GM12874 (cell line): ENCODE measurements around the gene PACRG.

Experiments used
- TF ChIP-seq, protein P1 (sequence below): IDR thresholded peaks from 2 replicates; pipeline ENCODE4 v1.5.1; 2011; ENCODE audit warnings: low read depth, mild to moderate bottlenecking, control low read depth, low read length, moderate library complexity; ENCODE audit not compliant: insufficient read depth

The PACRG gene

DNA sequence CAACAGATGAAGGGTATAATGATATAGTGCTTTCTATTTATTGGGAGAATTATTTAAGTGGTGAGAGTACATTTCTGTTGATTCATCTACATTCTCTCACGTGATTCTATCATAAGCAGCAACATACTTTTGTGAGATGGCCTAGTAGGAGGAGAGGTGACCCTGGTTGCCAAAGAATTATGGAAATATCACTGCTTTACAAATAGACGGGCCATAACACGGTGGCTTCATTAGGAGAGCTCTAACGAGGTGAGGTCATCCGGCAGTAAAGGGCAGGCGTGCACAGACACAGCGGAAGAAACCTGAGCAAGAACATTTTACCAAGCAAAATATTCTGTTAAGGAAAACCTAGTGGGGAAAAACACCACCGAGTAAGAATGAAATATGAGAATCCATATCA is 349.4 kb downstream of the PACRG start:
- TF ChIP-seq, protein P1, sequence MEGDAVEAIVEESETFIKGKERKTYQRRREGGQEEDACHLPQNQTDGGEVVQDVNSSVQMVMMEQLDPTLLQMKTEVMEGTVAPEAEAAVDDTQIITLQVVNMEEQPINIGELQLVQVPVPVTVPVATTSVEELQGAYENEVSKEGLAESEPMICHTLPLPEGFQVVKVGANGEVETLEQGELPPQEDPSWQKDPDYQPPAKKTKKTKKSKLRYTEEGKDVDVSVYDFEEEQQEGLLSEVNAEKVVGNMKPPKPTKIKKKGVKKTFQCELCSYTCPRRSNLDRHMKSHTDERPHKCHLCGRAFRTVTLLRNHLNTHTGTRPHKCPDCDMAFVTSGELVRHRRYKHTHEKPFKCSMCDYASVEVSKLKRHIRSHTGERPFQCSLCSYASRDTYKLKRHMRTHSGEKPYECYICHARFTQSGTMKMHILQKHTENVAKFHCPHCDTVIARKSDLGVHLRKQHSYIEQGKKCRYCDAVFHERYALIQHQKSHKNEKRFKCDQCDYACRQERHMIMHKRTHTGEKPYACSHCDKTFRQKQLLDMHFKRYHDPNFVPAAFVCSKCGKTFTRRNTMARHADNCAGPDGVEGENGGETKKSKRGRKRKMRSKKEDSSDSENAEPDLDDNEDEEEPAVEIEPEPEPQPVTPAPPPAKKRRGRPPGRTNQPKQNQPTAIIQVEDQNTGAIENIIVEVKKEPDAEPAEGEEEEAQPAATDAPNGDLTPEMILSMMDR, result no peak

DNA sequence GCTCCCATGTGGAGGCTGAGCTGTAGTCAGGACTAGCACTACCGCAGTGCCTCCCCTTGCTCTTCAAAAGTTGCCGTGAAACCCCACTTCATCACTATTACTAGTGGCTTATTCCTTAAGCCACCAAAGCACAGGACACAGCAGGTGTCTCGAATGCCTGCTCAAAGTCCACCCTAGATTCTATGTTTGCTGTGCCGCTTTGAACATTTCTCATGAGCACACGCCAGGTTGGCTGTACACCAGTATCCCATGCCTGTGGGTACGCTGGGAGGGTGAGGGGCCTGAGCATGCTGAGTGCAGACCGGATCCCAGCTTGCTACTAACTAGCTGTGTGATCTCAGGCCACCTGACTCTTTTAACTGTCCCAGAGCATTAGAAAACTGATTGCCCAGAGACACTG is 350.9 kb downstream of the PACRG start:
- TF ChIP-seq, protein P1, result no peak

DNA sequence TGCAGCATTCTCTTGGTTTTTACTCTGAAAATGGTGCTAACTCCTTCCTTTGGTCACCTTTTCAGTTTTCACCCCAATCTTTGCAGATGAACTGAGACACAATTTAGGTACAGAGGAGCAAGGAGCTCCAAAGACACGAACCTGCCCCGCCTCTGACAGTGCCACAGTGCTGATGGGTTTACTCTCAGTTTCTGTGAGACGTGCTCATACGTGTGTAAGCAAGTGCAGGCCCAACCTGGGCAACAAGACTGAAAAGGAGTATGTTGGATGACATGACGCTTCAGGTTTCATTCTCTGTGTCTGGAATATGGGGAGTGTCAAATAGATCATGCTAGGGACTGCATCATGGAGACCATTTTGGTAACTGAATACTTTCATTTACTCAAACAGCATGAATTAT is 352.5 kb downstream of the PACRG start:
- TF ChIP-seq, protein P1, result no peak

DNA sequence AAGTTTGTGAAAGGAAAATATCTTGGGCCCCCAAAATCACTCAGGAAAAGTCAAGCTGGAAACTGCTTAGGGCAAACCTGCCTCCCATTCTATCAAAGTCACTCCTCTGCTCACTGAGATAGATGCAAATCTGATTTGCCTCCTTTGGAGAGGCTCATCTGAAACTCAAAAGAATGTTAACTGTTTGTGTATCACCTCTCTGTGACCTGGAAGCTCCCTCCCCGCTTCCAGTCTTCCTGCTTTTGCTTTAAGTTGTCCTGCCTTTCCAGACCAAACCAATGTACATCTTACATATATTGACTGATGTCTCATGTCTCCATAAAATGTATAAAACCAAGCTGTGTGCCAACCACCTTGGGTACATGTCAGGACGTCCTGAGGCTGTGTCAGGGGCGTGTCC is 355.4 kb downstream of the PACRG start:
- TF ChIP-seq, protein P1, result no peak

DNA sequence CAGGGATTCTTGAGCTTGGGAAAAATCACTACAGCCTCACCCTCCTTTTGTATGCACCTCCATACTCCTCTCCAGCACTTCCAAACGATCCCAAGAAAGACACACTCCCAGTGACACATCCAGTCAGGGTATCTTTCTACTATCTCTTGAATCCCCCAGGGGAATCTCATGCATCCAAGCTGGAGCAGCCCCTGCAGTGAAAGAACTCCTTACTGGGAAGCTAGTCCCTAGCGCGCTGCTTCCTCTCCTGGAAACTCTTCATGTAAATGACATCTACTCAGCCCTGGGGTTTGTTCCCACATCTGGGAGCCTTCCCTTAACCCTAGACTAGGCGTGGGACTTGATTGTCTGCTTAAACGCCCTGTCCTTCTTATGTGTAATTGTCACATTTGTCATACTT is 357.7 kb downstream of the PACRG start:
- TF ChIP-seq, protein P1, result no peak

DNA sequence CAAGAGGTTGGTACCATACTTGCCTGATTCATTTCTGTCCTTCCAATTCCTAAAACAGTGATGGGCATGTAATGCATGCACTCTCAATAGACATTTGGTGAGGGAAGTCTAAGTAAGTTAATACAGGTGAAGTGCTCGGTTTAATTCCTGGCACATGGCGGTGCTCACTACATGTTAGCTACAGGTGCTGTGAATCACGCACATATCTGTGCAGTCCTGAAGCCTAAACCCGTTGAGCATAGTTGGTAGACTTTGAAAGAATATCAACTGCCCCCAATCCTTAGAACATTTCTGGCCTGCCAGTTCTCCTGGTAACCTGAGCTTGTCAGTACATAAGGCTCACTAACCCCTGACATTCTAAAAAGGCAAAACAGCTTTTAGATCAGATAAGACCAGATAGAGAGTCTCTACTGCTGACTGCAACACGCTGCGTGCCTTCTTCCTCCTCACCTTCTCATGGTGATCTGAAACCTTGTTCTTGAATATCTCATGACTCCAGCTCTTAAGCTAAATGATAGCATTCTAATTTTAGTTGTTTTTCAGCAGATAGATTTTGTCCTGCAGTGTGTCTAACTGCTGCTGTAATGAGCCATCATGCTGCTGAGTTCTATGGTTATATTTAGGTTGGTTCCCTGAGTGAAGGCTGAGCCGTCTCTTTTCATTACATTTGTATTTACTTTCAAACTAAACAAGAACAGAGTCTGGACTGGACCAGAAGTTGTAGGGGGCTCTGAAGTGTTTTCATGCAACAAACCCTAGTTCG is 358.3 kb downstream of the PACRG start:
- TF ChIP-seq, protein P1, result no peak

DNA sequence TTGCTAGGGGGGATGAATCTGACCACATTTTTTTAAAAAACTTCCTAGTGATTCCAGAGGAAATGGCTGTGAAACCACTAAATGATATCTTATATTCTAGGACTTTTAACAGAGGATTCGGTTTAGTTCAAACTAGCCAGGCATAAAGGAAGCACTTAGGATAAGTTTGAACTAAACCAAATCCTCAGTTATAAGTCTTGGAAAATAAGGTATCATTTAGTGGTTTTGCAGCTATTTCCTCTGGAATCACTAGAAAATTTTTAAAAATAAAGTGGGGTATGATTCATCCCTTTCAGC is 358.8 kb downstream of the PACRG start:
- TF ChIP-seq, protein P1, result no peak
